WTC11 (cell line): ENCODE results near the gene MYOM3.

Experiments used
- CTCF ChIP-seq: fragments of 200-600 bp; IDR thresholded peaks from 2 replicates; pipeline ENCODE4 v1.8.0; 2022; ENCODE audit warnings: antibody characterized with exemption
- ESRRA ChIP-seq: sonication (generic); formaldehyde crosslinking; IDR thresholded peaks from 2 replicates; pipeline ENCODE4 v1.8.1; 2022; ENCODE audit warnings: mild to moderate bottlenecking, missing genetic modification reagents, borderline replicate concordance
- FOXJ3 ChIP-seq: sonication (generic); formaldehyde crosslinking; IDR thresholded peaks from 2 replicates; pipeline ENCODE4 v1.9.0; 2021; ENCODE audit warnings: missing genetic modification reagents, mild to moderate bottlenecking, borderline replicate concordance
- MLX ChIP-seq: sonication (generic); formaldehyde crosslinking; IDR thresholded peaks from 2 replicates; pipeline ENCODE4 v1.8.1; 2023; ENCODE audit warnings: mild to moderate bottlenecking, missing genetic modification reagents, moderate library complexity
- NFYB ChIP-seq: sonication (generic); formaldehyde crosslinking; conservative IDR thresholded peaks from 2 replicates; pipeline ENCODE4 v1.8.0; 2022; ENCODE audit warnings: low read depth, missing genetic modification reagents
- ZBTB43 ChIP-seq: sonication (generic); formaldehyde crosslinking; IDR thresholded peaks from 2 replicates; pipeline ENCODE4 v1.8.1; 2023; ENCODE audit warnings: mild to moderate bottlenecking, missing genetic modification reagents
- ZNF263 ChIP-seq: sonication (generic); formaldehyde crosslinking; IDR thresholded peaks from 2 replicates; pipeline ENCODE4 v1.8.1; 2022; ENCODE audit warnings: low read depth, mild to moderate bottlenecking, moderate library complexity, missing genetic modification reagents
- ZNF317 ChIP-seq: sonication (generic); formaldehyde crosslinking; IDR thresholded peaks from 2 replicates; pipeline ENCODE4 v1.8.1; 2023; ENCODE audit warnings: low read depth, mild to moderate bottlenecking, moderate library complexity, missing genetic modification reagents, borderline replicate concordance
- TF ChIP-seq, protein P1 (sequence below): fragments of 250-450 bp; sonication (Bioruptor Pico); IDR thresholded peaks from 2 replicates; pipeline ENCODE4 v1.9.0; 2021; ENCODE audit warnings: mild to moderate bottlenecking
- TF ChIP-seq, protein P2 (sequence below): sonication (generic); formaldehyde crosslinking; IDR thresholded peaks from 2 replicates; pipeline ENCODE4 v1.8.1; 2022; ENCODE audit warnings: mild to moderate bottlenecking, moderate library complexity, missing genetic modification reagents

DNA sequence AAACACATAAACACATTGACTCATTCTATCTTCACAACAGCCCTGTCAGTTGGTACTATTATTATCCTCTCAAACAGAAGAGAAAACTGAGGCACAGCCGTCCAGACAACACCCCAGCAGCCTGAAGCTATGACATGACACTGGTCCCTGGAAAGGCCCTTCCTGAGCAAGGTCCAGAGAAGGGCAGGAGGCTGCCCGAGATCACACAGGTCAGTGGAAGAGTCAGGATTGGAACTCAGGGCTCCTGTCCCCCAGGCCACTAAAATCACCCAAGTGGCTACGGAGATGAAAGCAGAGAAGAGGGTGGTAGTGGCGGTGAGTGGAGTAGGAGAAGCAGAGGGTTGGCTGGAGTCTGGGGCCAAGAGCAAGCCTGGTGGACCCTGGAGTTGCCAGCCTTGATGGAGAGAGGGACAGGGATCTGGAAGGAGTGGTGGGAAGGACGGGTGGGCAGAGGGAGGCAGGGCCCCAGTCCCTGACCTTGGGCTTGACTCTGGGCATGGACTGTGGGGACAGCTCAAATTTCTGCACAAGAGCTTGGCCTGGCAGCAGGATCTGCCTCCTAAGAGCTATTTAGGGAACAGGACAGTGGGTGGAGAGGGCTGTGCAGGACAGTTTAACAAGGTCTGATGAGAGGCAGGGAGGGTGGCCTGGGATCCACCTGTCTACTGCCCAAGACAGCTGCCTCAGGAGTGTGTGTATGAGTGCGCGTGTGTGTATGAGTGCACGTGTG lies 15.8 kb downstream of the MYOM3 start:
- TF ChIP-seq CTCF (no peak), NFYB (no peak), ZBTB43 (CRISPR knock-in tag) (no peak), ZNF317 (CRISPR knock-in tag) (no peak), ESRRA (CRISPR knock-in tag) (no peak), FOXJ3 (CRISPR knock-in tag) (no peak), ZNF263 (CRISPR knock-in tag) (no peak), MLX (CRISPR knock-in tag) (no peak)
- TF ChIP-seq, protein P1, sequence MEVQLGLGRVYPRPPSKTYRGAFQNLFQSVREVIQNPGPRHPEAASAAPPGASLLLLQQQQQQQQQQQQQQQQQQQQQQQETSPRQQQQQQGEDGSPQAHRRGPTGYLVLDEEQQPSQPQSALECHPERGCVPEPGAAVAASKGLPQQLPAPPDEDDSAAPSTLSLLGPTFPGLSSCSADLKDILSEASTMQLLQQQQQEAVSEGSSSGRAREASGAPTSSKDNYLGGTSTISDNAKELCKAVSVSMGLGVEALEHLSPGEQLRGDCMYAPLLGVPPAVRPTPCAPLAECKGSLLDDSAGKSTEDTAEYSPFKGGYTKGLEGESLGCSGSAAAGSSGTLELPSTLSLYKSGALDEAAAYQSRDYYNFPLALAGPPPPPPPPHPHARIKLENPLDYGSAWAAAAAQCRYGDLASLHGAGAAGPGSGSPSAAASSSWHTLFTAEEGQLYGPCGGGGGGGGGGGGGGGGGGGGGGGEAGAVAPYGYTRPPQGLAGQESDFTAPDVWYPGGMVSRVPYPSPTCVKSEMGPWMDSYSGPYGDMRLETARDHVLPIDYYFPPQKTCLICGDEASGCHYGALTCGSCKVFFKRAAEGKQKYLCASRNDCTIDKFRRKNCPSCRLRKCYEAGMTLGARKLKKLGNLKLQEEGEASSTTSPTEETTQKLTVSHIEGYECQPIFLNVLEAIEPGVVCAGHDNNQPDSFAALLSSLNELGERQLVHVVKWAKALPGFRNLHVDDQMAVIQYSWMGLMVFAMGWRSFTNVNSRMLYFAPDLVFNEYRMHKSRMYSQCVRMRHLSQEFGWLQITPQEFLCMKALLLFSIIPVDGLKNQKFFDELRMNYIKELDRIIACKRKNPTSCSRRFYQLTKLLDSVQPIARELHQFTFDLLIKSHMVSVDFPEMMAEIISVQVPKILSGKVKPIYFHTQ (CRISPR knock-in tag), result no peak
- TF ChIP-seq, protein P2, sequence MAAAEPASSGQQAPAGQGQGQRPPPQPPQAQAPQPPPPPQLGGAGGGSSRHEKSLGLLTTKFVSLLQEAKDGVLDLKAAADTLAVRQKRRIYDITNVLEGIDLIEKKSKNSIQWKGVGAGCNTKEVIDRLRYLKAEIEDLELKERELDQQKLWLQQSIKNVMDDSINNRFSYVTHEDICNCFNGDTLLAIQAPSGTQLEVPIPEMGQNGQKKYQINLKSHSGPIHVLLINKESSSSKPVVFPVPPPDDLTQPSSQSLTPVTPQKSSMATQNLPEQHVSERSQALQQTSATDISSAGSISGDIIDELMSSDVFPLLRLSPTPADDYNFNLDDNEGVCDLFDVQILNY, result no peak
